ENCODE measurements around the gene COBL.
"Not testable (repeated sequence)": the region's sequence is repeated elsewhere in the genome, so short reads cannot be mapped to it uniquely, and the experiment has no call there.

The COBL gene

GRCh38 chr7:51017576-51018535, 298.8 kb downstream of the COBL start:
- no peak for DNase-seq

DNA sequence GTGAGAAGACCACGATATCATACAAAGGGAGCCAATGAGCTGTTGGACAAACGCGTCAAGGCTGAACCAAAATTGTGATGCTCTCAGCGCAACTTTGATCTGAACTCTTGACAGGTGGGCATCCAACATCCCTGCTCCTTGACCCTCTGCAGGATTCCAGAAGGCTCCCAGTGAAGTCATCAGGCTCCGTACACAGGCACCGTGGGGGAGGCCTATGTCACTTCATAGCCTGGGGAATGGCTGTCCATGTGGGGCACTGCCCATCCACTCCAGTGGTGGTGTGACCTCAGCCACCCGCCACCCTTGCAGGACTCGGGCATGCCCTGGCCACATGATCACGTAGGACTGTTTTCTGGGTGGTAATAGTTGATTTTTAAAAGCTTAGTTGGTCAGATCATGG, 300.1 kb downstream of the COBL start:
- no peak for DNase-seq

DNA sequence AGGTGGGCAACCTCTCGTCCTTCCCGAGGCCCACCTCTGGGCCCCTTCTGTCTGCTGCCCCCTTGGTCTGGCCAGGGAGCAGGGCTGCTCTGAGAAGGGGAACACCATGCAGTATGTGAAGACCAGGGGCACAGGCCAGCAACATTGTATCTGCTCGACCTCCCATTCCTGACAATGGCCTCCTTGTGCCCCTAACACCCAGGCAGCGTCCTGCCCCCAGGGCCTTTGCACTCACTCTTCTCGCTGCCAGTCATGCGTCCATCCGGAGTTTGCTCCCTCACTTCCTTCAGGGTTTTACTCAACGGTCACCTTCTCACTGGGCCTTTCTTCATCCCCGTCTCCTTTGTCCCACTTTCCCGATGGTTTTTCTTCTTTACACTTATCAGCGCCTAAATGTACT, 301.0 kb downstream of the COBL start:
- DNase-seq, result no peak

DNA sequence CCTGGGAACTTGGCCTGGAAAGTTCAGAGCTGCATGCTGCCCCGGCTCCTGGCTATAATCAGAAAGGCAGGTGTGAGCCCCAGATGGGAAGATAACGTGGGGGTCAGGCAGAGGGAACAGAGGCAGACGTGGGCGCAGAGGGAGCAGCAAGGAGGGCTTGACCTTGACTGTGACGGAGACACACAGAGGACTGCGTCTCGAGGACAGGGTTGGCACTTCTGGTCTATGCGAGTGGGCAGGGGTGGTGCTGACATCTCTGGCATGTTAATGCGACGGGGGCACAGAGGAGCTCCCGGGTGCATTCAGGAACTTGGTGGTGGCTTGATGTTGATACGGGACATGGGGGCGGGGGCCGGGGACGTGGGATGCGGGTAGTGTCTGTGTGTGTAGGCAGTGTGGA, 301.8 kb downstream of the COBL start:
- DNase-seq, result no peak

- no peak for DNase-seq
Measured at GRCh38 chr7:51013861-51014511, 302.6 kb downstream of the COBL start.

DNA sequence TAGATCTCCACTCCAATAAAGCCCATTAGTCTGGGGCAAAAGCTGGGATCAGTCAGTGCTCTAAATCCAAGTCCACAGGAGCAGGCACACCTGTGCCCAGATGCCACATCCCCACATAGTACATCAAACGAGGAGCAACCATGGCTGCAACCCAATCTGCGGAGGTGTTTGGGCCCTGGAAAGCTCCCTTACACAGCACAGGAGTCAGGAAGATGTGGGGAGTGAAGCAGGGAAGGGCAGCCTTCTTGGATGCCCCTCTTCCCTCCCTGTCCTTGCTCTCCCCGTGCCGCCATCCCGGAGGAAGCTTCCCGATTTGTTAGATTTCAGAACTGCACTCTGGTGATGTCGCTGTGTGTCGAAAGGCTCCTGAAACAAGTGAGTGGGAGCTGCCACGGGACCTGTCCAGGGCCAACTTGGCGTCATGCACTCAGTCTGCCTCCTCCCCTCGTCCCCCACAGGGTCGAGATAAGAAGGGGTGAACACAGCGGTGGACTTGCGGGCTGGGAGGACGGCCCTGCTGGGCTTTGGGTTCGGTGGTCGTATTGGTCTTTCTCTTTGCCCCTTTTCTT, 303.3 kb downstream of the COBL start:
- DNase-seq, result no peak

DNA sequence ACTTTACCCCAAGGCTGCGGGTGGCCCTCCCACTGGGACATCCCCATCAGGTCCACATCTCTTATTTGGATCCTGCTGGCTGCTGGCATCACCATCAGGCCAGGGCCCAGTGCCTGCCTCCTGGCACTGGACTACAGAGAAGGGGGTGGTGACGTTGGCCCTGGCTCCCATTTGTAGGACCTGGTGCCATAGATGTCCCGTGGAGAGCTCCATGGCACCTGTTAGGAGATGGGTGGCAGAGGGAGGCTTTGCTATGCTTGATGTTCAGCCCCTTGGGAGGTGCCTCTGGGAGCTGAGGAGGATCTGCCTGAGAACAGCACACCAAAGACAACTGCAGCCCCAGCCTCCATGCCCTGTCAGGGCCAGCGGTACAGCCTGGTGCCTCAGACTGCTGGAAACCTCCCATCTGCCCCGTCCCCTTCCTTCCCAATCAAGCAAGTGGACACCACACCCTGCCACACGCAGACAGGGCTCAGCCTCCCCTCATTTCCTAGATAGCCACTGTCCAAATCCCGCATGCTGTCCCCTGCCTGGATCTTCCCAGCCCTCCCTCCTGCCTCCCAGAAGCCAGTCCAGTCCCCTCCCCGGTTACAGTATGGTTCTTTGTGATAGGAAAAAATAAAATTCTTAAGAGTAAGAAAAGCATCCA, 303.9 kb downstream of the COBL start:
- DNase-seq, result no peak

DNA sequence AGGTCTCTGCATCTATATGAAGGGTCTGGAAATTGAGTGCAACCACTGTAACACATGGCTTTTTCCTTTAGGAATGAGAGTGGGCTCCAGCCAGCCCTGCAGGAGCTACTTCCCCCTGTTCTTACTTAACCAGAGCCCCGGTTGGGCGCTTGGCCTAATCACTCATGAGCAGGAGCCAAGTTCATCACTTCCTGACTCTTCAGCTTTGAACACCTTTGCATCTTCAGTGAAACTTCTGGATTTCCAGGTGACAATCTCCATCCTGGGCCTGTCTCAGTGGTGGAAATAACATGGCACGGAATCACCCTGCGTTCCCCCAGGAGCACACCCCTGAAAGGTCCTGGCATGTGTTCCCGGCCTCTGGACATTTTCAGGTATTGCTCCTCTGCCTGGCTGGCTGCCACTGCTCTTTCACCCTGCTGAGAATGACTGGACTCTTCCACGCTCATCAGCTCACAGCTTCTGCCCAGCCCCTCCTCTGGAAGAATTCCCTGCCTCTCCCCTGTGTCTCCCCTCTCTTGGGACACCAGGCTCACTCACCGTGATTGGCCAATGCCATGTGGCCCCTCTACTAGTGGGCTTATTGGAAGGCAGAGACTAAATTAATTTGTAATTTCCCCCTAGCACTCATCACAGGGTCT, 304.8 kb downstream of the COBL start:
- DNase-seq, result no peak

DNA sequence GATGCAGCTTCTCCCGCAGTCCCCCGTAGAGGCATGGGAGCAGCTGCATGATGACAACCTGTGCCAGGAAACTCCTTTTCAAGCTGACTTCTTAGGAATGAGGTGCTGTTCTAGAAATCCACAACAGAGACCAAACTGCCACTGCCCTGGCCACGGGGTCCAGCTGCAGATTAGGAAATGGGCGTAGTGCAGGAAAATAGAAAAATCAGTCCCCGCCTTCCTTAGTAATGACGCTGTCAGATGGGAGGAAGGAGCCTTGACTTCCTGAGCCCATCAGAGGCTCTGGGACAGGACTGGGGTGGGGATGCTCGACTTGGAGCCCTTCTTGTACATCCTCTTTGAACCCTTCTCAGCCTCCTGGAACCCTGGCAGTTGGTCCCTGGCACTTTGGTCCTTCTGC, 306.1 kb downstream of the COBL start:
- DNase-seq, result no peak

- no peak for DNase-seq
Measured at GRCh38 chr7:51009716-51010496, 306.7 kb downstream of the COBL start.

DNA sequence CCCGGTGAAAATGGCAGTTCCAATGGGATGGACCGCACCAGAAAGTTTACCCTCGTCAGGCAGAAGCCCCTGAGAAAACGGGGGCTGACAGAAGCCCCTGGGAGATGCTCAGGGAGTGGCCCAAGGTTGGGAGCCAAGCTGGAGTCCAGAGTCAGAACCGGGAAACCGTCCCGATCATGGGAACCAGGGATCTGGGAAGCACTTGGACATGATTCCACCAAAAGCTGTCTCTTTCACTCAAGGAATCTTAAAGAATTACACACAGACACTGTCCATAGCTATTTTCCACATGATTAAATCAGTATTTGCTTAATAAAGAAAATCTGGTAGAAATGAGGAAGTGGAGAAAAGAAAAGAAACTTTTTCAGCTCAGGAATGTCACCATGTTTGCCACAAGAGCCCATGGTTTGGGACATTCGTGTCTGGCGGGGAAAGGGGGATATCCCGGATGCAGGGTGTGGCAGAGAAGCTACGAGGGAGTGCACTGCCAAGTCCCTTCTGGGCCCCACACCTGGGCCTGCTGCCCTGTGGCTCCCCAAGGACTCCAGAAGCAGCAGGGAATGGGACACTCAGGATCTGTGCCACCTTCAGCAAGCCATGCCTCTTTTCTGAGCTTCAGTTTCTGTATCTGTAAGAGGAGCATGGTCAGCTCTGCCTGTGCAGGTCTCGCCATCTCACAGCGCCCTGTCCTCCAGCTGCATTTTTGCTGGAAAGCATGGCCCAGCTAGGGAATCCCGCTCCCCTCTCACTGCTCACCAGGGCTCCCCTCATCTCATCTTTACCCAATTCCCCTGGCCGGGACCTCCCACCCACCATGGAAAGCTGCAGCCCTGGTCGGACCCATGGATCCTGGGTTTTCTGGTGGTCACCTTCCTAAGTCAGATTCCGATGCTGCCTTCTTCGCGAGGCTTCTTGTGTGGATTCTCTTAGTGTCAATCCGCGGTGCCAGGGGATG, 308.8 kb downstream of the COBL start:
- no peak for DNase-seq

- DNase-seq, result no peak
Measured at GRCh38 chr7:51006483-51007235, 309.9 kb downstream of the COBL start.

DNA sequence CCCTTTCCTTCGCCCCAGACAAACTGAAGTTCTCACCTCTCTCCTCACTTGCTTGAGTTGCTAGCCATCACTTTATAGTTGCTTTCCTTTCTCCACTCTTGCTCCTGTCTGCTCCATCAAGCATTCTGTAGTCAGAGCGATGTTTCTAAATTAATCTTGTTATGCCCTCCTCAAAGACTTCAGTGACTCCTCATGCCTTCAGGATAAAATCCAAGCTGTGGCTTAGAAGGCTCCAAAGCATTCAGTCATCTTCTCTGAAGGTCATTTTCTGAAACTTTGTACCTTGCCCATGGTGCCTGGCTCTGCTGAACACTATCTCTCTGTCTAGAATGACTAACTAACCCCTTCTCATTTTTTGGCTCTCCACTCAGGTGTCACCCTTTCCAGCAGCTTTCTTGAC, 311.5 kb downstream of the COBL start:
- no peak for DNase-seq

DNA sequence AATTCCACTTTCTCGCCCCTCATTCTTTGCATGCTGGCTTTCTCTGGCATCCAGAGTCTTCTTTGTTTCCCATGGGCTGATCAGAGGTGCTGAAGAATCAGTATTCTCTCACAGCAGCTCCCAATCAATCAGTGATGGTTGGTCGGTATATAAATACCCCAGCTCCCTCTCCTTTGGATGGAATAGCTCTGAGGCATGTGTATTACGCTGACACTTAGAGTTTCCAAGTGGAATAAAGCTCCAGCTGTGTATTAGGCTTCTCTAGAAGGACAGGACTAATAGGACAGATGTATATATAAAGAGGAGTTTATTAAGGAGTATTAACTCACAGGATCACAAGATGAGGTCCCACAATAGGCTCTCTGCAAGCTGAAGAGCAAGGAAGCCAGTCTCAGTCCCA, 315.7 kb downstream of the COBL start:
- no peak for DNase-seq

DNA sequence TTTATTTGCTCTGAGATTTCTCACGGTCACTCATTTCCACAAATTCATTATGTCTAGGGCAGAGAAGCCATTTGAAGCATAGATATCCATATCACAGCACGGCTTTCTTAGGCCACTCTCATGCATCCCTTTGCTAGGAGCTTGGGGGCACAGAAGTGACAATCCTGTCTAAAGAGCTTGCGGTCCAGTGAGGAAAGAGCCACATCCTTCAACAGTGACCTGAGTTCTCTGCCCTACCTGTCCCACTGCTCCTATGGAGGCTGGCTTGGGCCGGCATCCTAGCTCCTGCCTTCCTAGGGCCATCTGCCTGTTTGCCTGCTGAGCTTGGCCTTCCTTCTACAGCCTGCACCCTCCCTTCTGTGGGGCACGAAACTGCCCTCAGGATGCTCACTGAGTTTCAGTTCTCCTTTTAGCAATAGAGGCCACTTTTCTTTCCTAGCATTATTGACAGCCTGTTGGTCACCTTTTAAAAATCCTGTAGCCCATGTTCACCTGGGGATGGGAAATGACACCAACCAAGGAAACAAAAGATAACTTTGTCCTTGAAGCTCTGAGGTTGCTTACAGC, 321.8 kb downstream of the COBL start:
- no peak for DNase-seq

- DNase-seq, result not testable (repeated sequence)
Measured at GRCh38 chr7:50990214-50990613, 326.4 kb downstream of the COBL start.

DNA sequence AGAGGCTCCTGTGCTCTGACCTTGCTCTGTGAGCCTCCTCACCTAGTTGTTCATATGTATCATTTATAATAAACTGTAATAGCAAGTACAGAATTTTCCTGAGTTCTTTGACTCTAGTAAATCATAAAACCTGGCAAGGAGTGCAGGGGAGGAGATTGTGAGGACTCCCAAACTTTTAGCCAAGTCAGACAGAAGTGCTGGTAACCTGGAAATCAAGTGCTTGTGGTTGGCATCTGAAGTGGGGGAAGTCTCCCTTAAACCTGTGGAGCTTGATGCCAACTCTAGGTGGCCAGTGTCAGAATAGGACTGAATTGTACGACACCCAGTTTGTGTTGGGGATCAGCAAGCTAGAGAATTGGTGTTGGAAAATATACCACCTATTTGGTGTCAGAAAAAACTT, 327.6 kb downstream of the COBL start:
- no peak for DNase-seq

GRCh38 chr7:50988465-50988864, 328.1 kb downstream of the COBL start:
- no peak for DNase-seq

GRCh38 chr7:50985096-50985495, 331.5 kb downstream of the COBL start:
- no peak for DNase-seq

GRCh38 chr7:50983850-50984249, 332.8 kb downstream of the COBL start:
- no peak for DNase-seq

All from NCI-H1417 treated with DMSO at 0.1 percent for 48 hours (cell line).